GM21447 (cell line): ENCODE data around the gene DNAJC27.
A peak's percentile ranks its signal among the peaks of the same experiment; 100 is the strongest.

Experiments used
- ATAC-seq: cut with Tn5 transposase; IDR thresholded peaks from one replicate; pipeline ENCODE4 v1.9.1; 2021; ENCODE audit not compliant: unreplicated experiment

Gene DNAJC27

GRCh38 chr2:24970483-24971285, 1.1 kb downstream of the DNAJC27 start:
- ATAC-seq, result no peak

DNA sequence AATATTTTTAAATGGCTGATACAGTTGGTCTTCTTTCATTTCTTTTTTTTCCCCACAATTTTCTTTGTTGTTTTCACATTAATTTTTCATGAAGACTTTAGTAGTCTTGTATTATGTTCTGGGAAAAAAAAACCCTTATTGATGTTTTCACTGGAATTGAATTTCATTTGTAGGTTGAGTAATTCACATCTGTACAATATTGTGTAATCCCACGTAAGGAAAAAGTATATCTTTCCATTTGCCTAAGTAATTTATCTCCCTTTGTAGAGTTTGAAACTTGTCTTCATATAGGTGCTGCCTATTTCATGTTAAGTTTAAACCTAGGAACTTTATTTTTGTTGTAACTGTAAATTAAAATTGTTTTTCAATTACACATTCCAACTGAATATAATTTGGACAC, 2.0 kb downstream of the DNAJC27 start:
- no peak for ATAC-seq

DNA sequence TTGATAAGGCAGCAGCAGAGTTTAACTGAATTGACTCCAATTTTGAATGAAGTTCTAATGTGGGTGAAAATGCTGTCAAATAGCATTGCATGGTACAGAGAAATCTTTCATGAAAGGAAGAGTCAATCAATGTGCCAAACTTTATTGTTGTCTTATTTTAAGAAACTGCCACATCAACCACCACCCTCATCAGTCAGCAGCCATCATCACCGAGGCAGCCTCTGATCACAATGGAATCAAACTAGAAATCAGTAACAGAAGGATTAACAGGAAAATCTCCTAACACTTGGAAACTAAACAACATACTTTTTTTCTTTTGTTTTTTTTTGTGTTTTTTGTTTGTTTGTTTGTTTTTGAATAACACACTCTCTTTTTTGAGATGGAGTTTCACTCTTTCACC, 9.9 kb downstream of the DNAJC27 start:
- no peak for ATAC-seq

DNA sequence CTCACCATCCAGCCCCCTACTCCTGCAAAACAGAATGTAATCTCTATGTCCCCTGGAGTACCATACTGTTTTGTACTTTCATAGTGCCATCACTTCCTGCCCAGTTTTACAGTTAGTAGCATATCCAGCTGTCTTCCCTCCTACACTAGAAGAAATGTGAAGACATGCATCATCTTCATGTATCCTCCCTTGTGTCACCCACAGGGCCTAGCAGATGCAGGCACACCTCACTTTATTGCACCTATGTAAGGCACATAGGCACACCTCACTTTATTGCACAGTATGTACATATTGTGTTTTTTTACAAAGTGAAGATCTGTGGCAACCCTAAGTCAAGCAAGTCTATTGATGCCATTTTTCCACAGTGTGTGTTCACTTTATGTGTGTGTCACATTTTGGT, 12.0 kb downstream of the DNAJC27 start:
- ATAC-seq, result no peak

DNA sequence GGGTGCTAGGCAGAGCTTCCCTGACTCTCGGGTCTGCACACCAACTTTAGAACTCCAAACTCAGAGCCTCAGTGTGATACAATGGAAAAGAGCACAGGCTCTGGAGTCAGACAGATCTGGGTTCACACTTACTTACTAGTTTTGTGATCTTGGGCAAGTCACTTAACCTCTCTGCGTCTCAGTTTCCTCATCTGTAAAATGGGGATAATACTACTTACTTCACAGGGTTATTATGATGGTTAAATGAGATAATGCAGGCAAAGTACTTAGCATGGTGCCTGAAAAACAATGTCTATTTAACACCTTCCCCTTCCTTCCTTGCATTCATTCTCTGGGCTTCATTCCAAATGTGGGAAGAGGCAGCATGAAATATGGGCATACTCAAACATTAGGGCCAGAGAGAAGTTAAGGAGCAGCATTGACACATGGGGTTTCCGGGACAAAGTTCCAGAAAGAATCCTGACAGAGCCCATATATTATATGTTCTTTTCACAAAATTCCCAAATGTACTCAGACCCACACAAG, 13.3 kb downstream of the DNAJC27 start:
- no peak for ATAC-seq

GRCh38 chr2:24957976-24958375, 13.8 kb downstream of the DNAJC27 start:
- ATAC-seq, result no peak

DNA sequence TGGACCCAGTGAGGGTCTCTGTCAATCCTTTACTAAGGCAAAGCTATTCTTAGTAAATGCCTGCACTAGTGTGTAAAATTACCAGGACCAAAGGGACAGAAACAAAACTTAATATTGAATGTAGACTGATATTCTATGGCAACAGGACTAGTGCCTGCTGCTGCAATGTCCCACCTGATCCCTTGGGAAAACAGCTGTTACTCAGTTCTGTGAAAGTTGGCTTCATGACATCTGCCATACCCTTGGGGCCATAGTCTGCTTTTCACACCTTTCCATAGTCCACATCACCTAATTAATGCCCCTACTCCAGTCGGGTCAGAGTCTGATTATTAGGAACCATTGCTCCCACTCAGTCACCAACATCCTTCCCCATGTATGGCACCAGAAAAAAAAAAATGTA, 14.5 kb downstream of the DNAJC27 start:
- ATAC-seq, result no peak

DNA sequence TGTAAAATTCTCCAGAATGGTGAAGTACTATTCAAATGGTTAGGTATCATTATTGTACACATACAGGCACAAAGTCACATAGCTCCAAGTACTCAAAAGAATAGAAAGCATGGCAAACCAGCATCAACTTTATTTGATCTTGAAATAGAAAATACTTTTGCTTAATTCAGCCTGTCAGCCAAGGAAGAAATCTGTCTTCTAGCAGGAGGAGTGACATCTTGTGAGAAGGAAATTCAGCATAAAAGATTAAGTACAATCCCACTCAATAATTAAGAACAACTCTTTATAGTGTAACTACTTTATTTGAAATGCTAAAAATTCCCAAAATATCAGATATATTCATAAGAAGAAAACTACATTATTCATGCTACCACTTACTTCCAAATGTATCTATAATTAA, 15.8 kb downstream of the DNAJC27 start:
- ATAC-seq, result no peak

- no peak for ATAC-seq
Observed at GRCh38 chr2:24955232-24955631, 16.5 kb downstream of the DNAJC27 start.

DNA sequence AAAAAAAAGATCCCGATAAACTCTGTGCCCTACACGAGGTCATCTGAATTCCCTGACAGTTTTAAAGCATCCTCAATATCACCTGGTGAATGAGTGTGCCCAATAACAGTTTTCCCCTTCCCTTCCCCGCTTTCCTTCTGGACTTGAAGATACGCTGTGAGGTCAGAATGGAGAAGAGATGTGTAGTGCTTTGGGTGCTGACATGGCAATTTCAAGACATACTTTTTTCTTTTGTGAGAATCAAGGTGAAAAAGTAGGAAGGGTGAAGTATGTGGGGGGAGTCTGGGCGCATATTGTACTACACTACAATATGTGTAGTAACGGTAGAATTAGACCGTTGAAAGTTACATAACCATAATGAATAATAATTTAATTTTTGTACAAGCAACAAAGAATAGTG, 21.7 kb downstream of the DNAJC27 start:
- no peak for ATAC-seq

GRCh38 chr2:24948506-24948905, 23.2 kb downstream of the DNAJC27 start:
- ATAC-seq, result no peak

DNA sequence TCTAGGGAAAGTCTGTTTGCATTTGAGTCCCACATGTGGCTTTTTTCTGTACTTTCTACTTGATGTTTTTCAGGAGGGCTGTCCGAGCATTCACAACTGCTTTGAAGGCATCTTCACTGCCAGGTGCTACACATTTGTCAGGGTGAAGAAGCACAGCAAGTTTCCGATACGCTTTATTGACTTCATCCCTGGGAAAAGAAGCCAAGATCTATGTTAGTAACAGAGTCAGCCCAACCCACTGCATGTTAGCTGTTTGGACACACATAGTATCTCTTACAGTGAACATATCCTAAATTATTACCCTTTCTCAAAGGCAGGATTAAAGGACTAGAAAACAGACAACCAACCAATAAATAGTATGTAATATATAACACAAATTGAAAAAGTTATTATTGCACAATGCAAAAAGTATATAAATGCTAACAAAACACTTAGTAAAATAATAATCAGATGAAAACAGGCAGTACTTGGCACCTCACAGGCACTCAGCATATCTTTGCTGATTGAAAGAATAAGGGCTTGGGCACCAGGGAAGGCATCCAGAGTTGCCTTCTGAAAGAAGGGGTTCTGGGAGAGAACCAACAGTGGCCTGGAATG, 24.1 kb downstream of the DNAJC27 start:
- ATAC-seq, result no peak

DNA sequence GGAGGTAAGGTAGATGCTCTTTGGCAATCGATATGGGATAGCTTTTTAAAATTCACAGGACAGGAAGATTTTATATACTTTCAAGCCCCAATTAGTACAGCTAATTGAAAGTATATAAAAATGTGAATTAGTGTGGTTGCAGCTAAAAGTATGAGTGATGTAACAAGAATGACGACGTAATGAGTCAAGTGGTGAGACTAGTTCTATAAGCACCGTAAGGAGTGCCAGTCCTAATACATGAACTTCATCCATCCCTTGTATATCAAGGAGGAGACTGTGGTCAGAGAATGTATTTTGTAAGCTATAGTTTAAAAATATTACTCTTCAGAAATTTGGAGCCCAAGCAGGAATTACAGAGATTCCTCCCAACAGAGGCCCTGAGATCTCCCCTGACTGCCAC, 25.8 kb downstream of the DNAJC27 start:
- ATAC-seq, result no peak

DNA sequence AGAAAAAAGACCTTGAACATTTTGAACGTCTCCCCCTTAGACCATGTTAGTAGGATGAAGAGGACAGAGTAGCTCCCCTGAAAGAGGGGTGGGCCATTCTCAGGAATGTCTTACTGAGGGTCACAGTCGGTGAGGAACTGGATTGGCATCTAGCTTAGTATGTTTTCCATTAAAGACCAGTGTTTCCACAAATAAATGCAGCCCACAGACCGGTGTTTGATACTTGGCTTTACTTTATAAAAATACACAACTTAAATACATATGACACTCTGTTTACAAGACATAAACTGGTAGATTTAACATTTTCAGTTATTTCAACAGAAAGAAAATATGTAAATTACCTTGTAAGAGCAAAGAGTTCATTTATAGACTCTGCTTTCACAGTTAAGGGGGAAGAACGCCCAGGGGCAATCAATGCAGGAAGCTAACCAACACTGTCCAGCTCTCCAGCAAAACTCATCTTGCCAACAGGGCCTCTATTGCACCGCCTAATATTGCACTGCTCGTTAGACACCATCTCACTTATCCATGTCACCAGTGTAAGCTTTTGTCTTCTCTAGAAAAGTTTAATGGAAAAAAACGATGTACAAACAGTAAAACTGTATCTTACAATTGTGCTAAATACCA, 28.2 kb downstream of the DNAJC27 start:
- no peak for ATAC-seq

DNA sequence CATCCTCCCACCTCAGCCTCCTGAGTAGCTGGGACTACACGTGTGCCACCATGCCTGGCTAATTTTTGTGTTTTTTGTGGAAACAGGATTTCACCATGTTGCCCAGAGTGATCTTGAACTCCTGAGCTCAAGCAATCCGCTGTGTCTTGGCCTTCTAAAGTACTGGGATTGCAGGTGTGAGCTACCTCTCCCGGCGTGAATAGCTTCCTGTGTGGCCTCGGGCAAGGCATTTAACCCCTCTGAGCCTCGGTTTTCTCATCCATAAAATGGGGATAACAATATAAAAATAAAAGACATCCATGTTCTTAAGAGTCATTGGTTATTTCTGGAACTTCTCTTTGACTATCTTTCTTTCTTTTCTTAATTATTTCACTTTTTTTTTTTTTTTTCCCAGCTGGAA, 32.4 kb downstream of the DNAJC27 start:
- no peak for ATAC-seq

GRCh38 chr2:24937236-24937635, 34.5 kb downstream of the DNAJC27 start:
- ATAC-seq, result no peak

- ATAC-seq, result no peak
Observed at GRCh38 chr2:24935145-24935544, 36.6 kb downstream of the DNAJC27 start.

DNA sequence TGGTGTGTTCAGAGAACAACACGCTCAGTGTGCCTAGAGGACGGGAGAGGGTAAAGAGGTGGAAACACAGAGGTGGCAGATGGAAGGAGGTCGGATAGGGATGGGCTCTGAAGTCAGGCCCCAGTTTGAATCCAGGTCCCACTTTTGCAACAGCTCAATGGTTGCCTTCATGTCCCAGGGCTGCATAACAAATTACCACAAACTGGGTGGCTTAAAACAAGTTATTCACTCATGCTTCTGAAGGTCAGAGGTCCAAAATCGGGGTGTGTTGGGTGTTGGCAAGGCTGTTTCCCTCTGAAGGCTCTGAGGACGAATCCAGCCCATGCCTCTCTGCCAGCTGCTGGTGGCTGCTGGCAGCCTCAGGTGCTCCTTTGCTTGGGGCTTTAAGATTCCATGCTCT, 39.0 kb downstream of the DNAJC27 start:
- no peak for ATAC-seq

DNA sequence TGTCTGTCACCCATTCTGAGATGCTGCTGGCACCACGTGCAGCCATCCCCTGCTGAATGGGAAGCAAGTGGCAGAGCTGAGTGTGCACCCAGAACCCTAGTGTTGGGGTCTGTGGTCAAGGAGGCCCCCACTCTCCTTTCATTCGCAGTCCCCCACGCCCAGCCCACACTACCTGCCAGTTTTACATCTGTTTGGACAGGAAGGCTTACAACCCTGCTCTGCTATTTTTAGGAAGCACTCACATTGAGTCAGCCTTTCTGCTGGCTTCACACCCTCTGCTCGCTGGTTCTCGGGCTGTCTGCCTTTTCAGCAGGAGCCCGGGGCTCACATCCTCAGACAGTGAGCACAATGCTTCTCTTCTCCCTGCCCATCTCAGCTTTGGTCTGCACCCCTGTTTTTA, 41.0 kb downstream of the DNAJC27 start:
- peak; percentile 90 for ATAC-seq

DNA sequence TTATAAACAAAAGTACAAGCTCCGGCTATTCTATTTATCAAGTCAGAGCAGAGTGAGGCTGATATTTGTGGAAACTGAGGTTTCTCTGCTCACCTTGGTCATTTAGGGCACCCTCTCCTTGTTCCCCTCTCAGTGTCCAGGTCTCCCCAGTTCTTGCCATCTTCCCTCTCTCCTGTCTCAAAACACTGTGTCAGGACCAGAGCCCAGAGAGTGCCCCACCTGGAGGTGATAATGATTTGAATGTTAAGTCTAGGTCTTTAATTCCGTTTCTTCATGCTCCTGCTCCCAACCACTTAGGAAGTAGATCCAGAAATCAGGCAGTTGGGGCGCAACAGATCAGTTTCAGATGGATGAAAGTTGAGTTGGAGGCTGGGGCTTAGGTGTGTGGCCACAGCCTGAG, 42.5 kb downstream of the DNAJC27 start:
- no peak for ATAC-seq

DNA sequence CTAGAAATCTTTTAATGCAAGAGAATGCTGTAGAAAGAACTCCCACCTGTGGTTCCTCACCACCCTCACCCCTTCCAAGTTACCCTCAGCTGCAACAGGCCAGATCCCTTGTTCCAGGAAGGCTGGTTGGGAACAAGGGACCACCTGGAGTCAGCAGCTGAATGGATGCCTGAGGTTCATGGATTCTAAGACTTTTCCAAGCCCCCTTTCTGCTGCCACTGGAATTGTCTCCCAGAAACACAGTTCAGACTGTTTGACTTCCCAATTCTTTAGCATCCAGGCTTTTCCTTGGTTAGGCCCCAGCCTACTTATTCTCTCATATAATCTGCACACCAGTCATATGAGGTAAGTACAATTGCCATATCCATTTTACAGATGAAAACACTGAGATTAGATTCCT, 43.7 kb downstream of the DNAJC27 start:
- ATAC-seq, result no peak

GRCh38 chr2:24926602-24927252, 45.0 kb downstream of the DNAJC27 start:
- no peak for ATAC-seq
